HG02938 (cell line): ENCODE results near the gene PAK4.
A peak's percentile ranks its signal among the peaks of the same experiment; 100 is the strongest.
"Not testable (repeated sequence)": the region's sequence is repeated elsewhere in the genome, so short reads cannot be mapped to it uniquely, and the experiment has no call there.

Experiments used
- ATAC-seq: cut with Tn5 transposase; IDR thresholded peaks from one replicate; pipeline ENCODE4 v1.9.1; 2021; ENCODE audit warnings: mild to moderate bottlenecking, moderate library complexity; ENCODE audit not compliant: unreplicated experiment

PAK4 gene

DNA sequence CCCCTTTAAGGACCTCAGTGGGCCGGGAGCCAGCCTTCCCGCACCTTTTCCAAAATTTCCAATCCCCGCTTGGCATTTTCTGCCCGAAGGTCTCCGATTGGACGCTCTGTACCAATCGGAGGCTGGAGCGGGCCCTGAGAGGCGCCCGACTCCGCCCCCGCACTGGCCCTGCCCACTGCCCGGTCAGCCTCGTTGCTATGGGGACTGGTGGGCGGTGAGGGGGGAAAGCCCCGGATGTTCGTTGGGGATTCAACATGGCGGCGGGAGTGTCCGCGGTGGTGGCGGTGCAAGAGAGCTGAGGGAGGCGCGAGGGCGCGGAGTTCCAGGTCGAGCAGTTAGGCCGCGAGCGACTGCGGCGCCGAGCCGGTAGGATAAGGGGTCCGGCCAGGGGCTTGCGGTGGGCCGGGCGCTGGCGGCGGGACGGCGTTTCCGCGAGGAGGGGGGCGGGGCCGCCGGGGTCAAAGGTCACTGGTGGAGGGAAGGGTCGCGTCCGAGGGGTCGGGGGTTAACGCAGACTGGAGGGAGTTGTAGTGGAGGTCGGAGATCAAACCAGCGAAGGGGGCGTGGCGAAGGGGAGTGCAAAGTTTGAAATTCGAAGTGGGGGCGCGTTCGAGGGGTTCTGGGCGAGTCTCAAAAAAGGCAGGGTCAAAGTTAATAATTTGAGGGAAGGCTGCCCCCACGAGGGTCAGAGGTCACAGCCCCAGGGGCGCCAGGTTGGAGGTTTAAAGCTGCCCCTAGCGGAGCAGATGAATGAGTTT, at the start of gene PAK4:
Gene PAK4 (plus strand): TSS at position 233 of the 758 bp plus-strand sequence. CDS start 43,768 bp downstream, outside the sequence.
- peak; percentile 73 for ATAC-seq

DNA sequence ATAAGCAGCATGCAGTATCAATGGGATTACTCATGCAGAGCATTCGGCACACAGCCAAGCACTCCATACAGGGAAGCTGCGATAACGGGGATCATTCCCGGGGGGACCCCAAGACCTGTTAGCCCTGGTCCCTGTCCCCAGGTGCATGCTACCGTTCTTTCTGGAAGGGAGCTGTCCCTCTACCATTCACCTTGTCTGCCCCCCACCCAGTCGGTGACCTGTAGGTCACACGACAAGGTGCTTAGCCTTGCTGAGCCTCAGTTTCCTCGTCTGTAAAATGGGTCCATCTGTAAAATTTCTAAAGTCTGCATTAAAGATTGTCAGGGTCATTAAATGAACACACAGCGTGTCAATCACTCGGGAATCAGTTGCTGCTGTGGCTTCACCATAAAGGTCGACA, 48.3 kb upstream of the PAK4 start:
- ATAC-seq = no peak

DNA sequence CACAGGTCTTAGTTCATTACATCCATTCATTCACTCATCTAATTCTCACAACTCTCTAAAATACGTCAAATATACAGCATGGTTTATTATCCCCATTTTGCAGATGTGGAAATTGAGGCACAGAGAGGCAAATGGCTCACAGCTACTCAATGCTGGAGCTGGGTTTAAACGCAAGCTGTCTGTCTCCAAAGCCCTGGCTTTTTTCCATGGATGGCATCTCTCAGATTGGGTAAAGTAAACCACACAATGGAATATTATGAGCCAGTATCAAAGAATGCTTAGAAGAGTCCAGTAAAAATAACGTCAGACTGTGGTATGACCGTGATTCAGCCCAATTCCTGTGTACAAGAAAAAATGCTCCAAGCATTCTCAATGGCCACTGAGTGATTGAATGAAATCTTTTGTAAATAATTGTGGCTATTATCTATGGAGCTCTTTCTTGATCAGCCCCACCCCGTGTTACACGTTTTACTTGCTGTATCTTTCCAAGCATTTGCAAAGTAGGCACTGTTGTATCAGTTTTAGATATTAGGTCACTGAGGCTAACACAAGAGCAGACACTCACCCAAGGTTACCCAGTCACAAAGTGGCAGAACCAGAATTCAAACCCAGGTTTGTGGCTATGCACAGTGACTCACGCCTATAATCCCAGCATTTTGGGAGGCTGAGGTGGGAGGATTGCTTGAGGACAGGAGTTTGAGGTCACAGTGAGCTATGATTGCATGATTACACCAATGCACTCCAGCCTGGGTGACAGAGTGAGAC, 47.0 kb upstream of the PAK4 start:
- no peak for ATAC-seq

- ATAC-seq = no peak
Measured at GRCh38 chr19:39080431-39080830, 45.2 kb upstream of the PAK4 start.

- ATAC-seq = no peak
Measured at GRCh38 chr19:39082167-39082566, 43.4 kb upstream of the PAK4 start.

DNA sequence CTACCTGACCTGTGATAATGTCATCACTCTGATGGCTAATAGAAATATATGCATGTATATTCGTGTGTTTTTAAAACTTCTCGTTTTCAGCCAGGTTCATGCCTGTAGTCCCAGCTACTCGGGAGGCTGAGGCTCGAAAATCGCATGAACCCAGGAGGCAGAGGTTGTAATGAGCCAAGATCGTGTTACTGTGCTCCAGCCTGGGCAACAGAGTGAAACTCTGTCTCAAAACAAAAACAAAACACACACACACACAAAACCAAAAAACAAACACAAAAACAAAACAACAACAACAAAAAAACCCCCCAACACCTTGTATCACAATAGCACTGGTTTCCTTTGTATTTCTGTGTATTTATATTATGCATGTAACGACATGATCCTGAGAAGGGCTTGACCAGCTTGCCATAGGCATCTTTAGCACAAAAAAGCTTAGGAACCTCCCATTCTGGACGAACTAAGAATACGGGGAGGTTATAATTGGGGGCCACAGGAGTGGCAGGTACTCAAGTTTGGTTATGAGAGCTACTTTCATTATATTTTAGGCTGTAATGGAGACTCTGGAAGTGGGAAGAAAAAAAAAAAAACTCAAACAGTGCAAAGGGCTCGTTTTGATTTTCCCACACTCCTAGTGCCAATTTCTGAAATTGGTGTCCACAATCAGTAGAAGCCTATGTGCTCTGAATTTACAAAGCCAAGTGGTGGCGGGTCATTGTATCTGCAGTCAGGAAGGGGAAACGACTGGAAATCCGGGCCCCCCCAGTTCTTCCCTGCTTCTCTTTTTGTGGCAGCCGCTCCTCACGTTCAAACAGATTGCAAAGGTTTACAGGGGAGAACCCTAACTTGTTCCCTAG, 42.6 kb upstream of the PAK4 start:
- no peak for ATAC-seq

GRCh38 chr19:39083599-39083982, 42.0 kb upstream of the PAK4 start:
- no peak for ATAC-seq

- no peak for ATAC-seq
Measured at GRCh38 chr19:39083983-39084731, 41.4 kb upstream of the PAK4 start, which contains the start of gene ACP7. ACP7 (plus strand) TSS chr19:39084368; CDS start chr19:39085270, 902 bp downstream.

DNA sequence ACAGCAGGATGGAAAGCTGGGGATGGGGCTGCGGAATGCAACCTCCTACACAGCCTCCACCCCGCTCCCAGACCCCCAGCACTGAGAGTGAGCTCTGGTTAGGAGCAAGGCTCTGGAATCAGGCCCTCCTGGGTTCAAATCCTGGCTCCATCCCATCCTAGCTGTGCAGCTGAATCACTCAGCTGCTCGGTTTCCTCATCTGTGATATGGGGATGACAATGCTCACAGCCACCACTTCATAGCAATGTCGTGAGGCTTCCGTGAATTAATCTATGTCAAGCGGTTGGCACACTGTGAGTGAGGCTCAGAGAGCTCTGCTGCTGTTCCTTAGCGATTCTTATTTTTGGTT, 40.9 kb upstream of the PAK4 start:
- ATAC-seq = no peak

DNA sequence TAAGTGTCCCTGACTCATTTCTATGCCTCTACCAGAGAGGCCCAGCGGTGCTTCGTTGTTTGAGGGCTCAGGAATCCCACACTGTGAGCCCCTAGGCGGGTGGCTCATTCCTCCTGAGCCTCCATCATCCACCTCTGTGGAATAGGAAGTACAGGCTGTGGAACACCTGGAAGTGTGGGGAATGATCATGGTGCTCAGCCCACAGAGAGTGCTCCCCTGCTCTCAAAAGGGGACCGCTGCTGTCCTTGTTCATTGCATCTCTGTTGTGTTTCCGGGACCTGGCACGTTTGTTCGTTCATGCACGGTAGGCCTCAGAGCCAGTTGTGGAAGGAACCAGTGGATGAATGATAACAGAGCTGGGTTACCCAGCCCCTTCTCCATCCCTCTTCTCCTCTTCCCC, 40.2 kb upstream of the PAK4 start:
- ATAC-seq = no peak

GRCh38 chr19:39086386-39086785, 39.2 kb upstream of the PAK4 start:
- no peak for ATAC-seq

DNA sequence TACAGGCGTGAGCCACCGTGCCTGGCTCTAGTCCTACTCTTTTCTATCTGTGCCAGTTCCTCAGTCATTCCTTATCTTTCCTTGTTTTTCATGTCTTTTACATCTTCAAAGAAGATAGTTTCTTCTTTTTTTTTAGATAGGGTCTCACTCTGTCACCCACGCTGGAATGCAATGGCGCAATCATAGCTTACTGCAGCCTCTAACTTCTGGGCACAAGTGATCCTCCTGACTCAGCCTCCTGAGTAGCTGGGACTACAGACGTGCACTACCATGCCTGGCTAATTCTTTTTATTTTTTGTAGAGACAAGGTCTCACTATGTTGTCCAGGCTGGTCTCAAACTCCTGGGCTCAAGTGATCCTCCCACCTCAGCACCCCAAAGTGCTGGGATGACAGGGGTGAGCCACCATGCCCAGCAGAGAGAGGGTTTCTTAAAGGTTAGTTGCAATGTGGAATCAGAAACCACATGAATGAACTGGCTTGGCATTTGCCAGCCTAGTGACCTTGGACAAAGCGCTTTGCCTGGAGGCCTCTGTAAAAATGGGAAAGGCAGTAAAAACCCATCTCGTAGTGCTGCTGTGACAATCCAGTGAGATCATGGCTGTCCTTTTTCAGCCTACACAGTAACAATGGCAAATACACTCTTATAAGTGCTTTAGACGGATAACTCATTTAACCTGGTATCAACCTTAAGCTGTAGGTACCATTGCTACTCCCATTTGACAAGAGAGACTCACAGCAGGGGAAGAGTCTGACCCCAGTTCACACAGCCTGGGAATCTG, 37.5 kb upstream of the PAK4 start:
- ATAC-seq = no peak

DNA sequence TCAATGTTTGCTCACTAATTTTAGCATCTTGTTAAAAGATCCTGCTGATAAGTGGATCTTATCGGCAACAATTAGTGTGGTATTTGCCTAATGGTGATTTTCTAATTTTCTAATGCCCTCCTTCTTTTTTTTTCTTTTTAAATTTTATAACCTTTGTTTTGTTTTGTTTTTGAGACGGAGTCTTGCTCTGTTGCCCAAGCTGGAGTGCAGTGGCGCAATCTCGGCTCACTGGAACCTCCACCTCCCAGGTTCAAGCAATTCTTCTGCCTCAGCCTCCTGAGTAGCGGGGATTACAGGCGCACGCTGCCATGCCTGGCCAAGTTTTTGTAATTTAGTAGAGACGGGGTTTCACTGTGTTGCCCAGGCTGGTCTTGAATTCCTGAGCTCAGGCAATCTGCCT, 35.6 kb upstream of the PAK4 start:
- ATAC-seq = not testable (repeated sequence)

DNA sequence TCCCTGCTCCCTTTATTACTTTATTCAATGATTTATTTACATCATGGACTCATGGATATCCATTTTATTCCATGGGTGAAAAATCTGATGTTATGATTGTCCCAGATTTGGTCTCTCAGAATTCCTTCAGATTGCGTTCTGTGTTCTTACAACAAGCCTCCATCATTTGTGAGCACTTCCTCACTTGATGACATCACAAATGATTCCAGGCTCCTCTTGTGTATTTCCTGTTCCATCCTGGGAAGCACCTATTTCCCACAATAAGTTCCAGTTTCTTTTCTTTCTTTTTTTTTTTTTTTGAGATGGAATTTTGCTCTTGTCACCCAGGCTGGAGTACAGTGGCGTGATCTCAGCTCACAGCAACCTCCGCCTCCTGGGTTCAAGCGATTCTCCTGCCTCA, 34.7 kb upstream of the PAK4 start:
- ATAC-seq = no peak

GRCh38 chr19:39095799-39096540, 29.6 kb upstream of the PAK4 start:
- not testable (repeated sequence) for ATAC-seq

GRCh38 chr19:39097299-39097698, 28.3 kb upstream of the PAK4 start:
- no peak for ATAC-seq

GRCh38 chr19:39097721-39098120, 27.9 kb upstream of the PAK4 start:
- no peak for ATAC-seq

DNA sequence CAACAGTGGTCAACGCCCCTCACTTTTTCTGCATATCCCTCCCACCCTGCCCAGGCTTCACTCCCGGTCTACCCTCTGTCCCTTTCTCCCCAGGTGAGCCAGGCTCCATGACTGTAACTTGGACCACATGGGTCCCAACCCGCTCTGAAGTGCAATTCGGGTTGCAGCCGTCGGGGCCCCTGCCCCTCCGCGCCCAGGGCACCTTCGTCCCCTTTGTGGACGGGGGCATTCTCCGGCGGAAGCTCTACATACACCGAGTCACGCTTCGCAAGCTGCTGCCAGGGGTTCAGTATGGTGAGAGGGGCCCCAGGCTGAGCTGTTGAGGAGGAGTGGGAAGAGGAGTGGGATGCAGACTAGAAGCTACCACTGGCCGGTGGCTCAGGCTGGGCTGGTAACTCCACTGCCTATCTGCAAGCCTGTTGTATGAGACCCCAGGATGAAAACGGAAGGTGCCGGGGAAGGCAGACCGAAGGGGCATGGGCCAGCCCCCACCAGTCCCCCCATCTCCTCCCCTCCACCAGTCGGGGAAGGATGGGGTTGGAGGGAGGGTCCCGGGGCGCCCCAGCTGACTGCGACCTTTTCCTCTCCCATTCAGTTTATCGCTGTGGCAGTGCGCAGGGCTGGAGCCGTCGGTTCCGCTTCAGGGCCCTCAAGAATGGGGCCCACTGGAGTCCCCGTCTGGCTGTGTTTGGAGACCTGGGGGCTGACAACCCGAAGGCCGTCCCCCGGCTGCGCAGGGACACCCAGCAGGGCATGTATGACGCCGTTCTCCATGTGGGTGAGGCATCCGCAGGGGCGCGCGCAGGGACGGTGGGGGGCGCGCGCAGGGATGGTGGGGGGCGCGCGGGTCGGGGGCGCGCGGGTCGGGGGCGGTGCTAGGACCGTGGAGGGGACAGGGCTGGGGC, 27.0 kb upstream of the PAK4 start:
- no peak for ATAC-seq
